Measurements from ENCODE around the gene U2AF2. TPM values are rescaled to one million over a fixed set of nuclear protein-coding genes. Genes with fewer than 3 reads are reported as not detected.

Gene U2AF2
- total and polyA plus RNA-seq, 9 donors = 27.3 to 183 (median 148) TPM

GRCh38 chr19:55635334-55635717 lies 19.5 kb upstream of the U2AF2 start:
- intact Hi-C loops (cut with DNase I) = loop anchor here in 1 of 4 donors (10.0 kb wide), 1 partner anchor 521 kb away; the partner anchor contains the start of gene PPP1R12C
- TF ChIP-seq POLR2A (IDR thresholded peaks at IDR 0.05) (no peak), EP300 (IDR thresholded peaks at IDR 0.05) (no peak), CTCF (IDR thresholded peaks at IDR 0.05) (no peak)
- Histone ChIP-seq H3K4me3 (peak overlapping the region; percentile 63), H3K9me3 (no peaks in the 10 kb centered on the region), H3K36me3 (no peaks in the 10 kb centered on the region), H3K27ac (peak overlapping the region; percentile 91 to 98), H3K27me3 (no peaks in the 10 kb centered on the region), H3K4me1 (ENCODE audit: insufficient read depth) (peaks cover 13% of the 10 kb centered on the region)
- DNase-seq = peak in 3 of 5 donors; percentile 43 to 55 (median 47)
- WGBS, 3 donors = 4 to 7% (median 5%) methylated on average over 9 of the region's 9 CpGs

GRCh38 chr19:55635856-55636440 lies 18.9 kb upstream of the U2AF2 start:
- peak overlapping the region; percentile 63 for H3K4me3 ChIP-seq
- peaks cover 13% of the 10 kb centered on the region for H3K4me1 ChIP-seq (ENCODE audit: insufficient read depth)
- DNase-seq = peak in 1 of 5 donors; percentile 42
- intact Hi-C loops (cut with DNase I) = loop anchor here in 1 of 4 donors (10.0 kb wide), 1 partner anchor 521 kb away; the partner anchor contains the start of gene PPP1R12C
- H3K27ac ChIP-seq = peak overlapping the region; percentile 91 to 98
- 46 to 64% (median 55%) methylated on average over 7 of the region's 7 CpGs for WGBS, 3 donors
- no peaks in the 10 kb centered on the region for H3K36me3 ChIP-seq
- H3K9me3 ChIP-seq = no peaks in the 10 kb centered on the region
- no peak for TF ChIP-seq POLR2A (IDR thresholded peaks at IDR 0.05)
- TF ChIP-seq CTCF (IDR thresholded peaks at IDR 0.05) = no peak
- no peak for TF ChIP-seq EP300 (IDR thresholded peaks at IDR 0.05)
- H3K27me3 ChIP-seq = no peaks in the 10 kb centered on the region

- H3K27ac ChIP-seq = no peak overlapping the region
- TF ChIP-seq POLR2A (IDR thresholded peaks at IDR 0.05) = no peak
- TF ChIP-seq EP300 (IDR thresholded peaks at IDR 0.05) = no peak
- H3K4me3 ChIP-seq = no peak overlapping the region
- H3K36me3 ChIP-seq = no peaks in the 10 kb centered on the region
- no peak for DNase-seq
- H3K9me3 ChIP-seq = no peaks in the 10 kb centered on the region
- H3K4me1 ChIP-seq (ENCODE audit: insufficient read depth) = peaks cover 13% of the 10 kb centered on the region
- WGBS, 3 donors = 74 to 82% (median 78%) methylated on average over 4 of the region's 4 CpGs
- intact Hi-C loops (cut with DNase I) = loop anchor here in 1 of 4 donors (10.0 kb wide), 1 partner anchor 522 kb away; the partner anchor contains the start of gene PPP1R12C
- H3K27me3 ChIP-seq = no peaks in the 10 kb centered on the region
Observed at GRCh38 chr19:55636723-55637122, 18.1 kb upstream of the U2AF2 start.

- DNase-seq = peak in 2 of 5 donors; percentile 28 to 35
- Histone ChIP-seq H3K4me3 (no peak overlapping the region), H3K36me3 (no peaks in the 10 kb centered on the region), H3K4me1 (ENCODE audit: insufficient read depth) (peaks cover 14% of the 10 kb centered on the region), H3K27ac (no peak overlapping the region), H3K27me3 (no peaks in the 10 kb centered on the region), H3K9me3 (no peaks in the 10 kb centered on the region)
- WGBS, 3 donors = 69 to 76% (median 71%) methylated on average over 11 of the region's 11 CpGs
- intact Hi-C loops (cut with DNase I) = loop anchor here in 1 of 4 donors (10.0 kb wide), 1 partner anchor 523 kb away; the partner anchor contains the start of gene PPP1R12C
- TF ChIP-seq EP300 (IDR thresholded peaks at IDR 0.05) = no peak
- no peak for TF ChIP-seq POLR2A (IDR thresholded peaks at IDR 0.05)
- no peak for TF ChIP-seq CTCF (IDR thresholded peaks at IDR 0.05)
Observed at GRCh38 chr19:55637534-55637933, 17.3 kb upstream of the U2AF2 start.

GRCh38 chr19:55638864-55639359 lies 15.9 kb upstream of the U2AF2 start:
- DNase-seq = peak in 2 of 5 donors; percentile 48 to 51
- intact Hi-C loops (cut with DNase I) = loop anchor here in 1 of 4 donors (10.0 kb wide), 1 partner anchor 524 kb away; the partner anchor contains the start of gene PPP1R12C
- Histone ChIP-seq H3K9me3 (no peaks in the 10 kb centered on the region), H3K27ac (no peak overlapping the region), H3K27me3 (no peaks in the 10 kb centered on the region), H3K36me3 (no peaks in the 10 kb centered on the region), H3K4me1 (ENCODE audit: insufficient read depth) (peaks cover 18% of the 10 kb centered on the region), H3K4me3 (no peak overlapping the region)
- WGBS, 3 donors = 82 to 88% (median 86%) methylated on average over 6 of the region's 6 CpGs
- TF ChIP-seq CTCF (IDR thresholded peaks at IDR 0.05) (no peak), EP300 (IDR thresholded peaks at IDR 0.05) (no peak), POLR2A (IDR thresholded peaks at IDR 0.05) (no peak)

Measured in ovary (tissue), 9 donors.